Measurements from ENCODE around the gene PHC1. TPM values are rescaled to one million over a fixed set of nuclear protein-coding genes. Genes with fewer than 3 reads are reported as not detected.

PHC1 gene
- total RNA-seq, 1 experiment from 2014 or later, result 245 TPM

DNA sequence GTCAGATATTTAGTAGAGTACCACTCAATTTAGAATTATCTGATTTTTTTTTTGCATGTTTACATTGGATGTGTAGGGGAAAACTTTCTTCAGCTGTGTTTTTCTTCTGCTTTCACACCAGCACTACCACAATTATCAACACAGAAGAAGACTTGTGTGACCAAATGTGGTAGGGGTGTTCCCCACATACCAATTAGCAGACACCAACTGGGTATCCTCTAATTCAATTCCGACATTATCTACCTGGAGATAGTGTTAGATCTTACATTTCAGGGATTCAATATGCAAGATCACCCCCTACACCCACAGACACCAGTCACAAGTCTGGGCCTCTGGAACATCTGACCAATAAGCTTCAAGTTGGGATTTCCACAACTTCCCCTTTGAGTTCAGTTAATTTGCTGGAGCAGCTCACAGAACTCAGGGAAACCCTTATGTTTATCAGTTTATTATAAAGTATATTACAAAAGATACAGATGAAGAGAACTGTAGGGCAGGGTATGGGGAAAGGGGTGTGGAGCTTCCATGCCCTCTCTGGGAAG lies 71.0 kb downstream of the PHC1 start:
- no peak overlapping the region for H3K4me3 ChIP-seq (ENCODE audit: insufficient read depth, low read depth, low read length)
- no peaks in the 10 kb centered on the region for H3K27me3 ChIP-seq (ENCODE audit: control insufficient read depth, insufficient read depth, low read length)
- H3K36me3 ChIP-seq (replicated peaks; ENCODE audit: control insufficient read depth, insufficient read depth, low read length), result no peaks in the 10 kb centered on the region
- no peak for DNase-seq

- no peaks in the 10 kb centered on the region for H3K36me3 ChIP-seq (replicated peaks; ENCODE audit: control insufficient read depth, insufficient read depth, low read length)
- H3K27me3 ChIP-seq (ENCODE audit: control insufficient read depth, insufficient read depth, low read length), result no peaks in the 10 kb centered on the region
- DNase-seq, result no peak
- no peak overlapping the region for H3K4me3 ChIP-seq (ENCODE audit: insufficient read depth, low read depth, low read length)
Measured at GRCh38 chr12:8987163-8987562, 72.9 kb downstream of the PHC1 start.

DNA sequence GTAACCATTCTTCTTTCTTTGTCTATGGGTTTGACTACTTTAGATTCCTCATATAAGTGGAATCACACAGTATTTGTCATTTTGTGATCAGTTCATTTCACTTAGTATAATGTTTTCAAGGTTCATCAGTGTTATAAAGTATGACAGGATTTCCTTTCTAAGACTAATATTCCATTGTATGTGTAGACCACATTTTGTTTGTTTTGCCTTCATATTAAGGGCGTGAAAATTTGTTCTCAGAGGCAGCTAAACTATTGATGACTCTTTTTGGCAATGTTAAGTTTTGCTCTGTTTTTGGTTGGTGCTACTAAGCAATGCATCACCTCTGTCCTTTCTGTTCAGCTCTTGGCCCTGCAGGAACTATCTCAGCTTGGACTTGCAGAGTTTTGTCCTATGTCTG lies 73.4 kb downstream of the PHC1 start:
- Histone ChIP-seq H3K27me3 (ENCODE audit: control insufficient read depth, insufficient read depth, low read length) (no peaks in the 10 kb centered on the region), H3K4me3 (ENCODE audit: insufficient read depth, low read depth, low read length) (no peak overlapping the region), H3K36me3 (replicated peaks; ENCODE audit: control insufficient read depth, insufficient read depth, low read length) (no peaks in the 10 kb centered on the region)
- no peak for DNase-seq

- DNase-seq, result no peak
- H3K36me3 ChIP-seq (replicated peaks; ENCODE audit: control insufficient read depth, insufficient read depth, low read length), result no peaks in the 10 kb centered on the region
- no peaks in the 10 kb centered on the region for H3K27me3 ChIP-seq (ENCODE audit: control insufficient read depth, insufficient read depth, low read length)
- H3K4me3 ChIP-seq (ENCODE audit: insufficient read depth, low read depth, low read length), result no peak within 1 kb of the TSS
Measured at GRCh38 chr12:8989413-8989812, 75.1 kb downstream of the PHC1 start, which contains the start of gene KLRG1. Gene KLRG1, plus strand, starts transcription at chr12:8989546. Its CDS starts 90 bp downstream, at chr12:8989636.

Other genes with a start within 250 kb of the PHC1 start
- 42.4 and 80.3 TPM in 2 replicates for gene RIMKLB, start 216.5 kb upstream of the PHC1 start, total RNA-seq (2014; rRNA removed; shearing (Covaris generic))
- 3.9 and 6.1 TPM in 2 replicates for gene A2ML1, start 91.9 kb upstream of the PHC1 start, total RNA-seq (2014; rRNA removed; shearing (Covaris generic))
- 125 and 182 TPM in 2 replicates for gene M6PR, start 35.1 kb downstream of the PHC1 start, total RNA-seq (2014; rRNA removed; shearing (Covaris generic))
- gene KLRG1, start 75.0 kb downstream of the PHC1 start, total RNA-seq (2014; rRNA removed; shearing (Covaris generic)), result 3.2 and 3.8 TPM in 2 replicates
- 0.37 TPM in 1 of 2 replicates, not detected in the other for gene A2M, start 201.4 kb downstream of the PHC1 start, total RNA-seq (2014; rRNA removed; shearing (Covaris generic))